Measurements from ENCODE around the gene USP19.

The USP19 gene

DNA sequence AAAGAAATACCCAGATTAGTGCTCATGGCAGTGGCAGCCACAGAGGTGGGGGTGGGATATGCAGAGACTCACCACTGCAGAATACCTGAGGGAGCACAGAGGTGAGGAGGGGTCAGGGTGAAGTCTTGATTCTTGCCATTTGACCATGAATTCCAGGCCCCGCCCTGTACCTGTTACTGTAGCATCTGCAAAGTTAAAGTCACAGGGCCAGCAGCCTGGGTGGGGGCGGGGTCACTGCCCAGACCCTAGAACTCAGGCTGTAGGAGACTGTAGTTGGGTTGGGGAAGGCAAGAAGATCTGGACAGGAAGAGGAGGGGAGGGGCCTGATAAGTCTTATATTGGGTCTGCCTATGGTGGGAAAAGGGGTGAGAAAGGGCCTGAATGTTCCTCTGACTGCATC is 31.0 kb upstream of the USP19 start:
- DNase-seq (ENCODE audit: low spot score), result no peak
- TF ChIP-seq, protein P1, sequence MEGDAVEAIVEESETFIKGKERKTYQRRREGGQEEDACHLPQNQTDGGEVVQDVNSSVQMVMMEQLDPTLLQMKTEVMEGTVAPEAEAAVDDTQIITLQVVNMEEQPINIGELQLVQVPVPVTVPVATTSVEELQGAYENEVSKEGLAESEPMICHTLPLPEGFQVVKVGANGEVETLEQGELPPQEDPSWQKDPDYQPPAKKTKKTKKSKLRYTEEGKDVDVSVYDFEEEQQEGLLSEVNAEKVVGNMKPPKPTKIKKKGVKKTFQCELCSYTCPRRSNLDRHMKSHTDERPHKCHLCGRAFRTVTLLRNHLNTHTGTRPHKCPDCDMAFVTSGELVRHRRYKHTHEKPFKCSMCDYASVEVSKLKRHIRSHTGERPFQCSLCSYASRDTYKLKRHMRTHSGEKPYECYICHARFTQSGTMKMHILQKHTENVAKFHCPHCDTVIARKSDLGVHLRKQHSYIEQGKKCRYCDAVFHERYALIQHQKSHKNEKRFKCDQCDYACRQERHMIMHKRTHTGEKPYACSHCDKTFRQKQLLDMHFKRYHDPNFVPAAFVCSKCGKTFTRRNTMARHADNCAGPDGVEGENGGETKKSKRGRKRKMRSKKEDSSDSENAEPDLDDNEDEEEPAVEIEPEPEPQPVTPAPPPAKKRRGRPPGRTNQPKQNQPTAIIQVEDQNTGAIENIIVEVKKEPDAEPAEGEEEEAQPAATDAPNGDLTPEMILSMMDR (IDR thresholded peaks at IDR 0.05; ENCODE audit: extremely low read depth, missing control alignments), result no peak

DNA sequence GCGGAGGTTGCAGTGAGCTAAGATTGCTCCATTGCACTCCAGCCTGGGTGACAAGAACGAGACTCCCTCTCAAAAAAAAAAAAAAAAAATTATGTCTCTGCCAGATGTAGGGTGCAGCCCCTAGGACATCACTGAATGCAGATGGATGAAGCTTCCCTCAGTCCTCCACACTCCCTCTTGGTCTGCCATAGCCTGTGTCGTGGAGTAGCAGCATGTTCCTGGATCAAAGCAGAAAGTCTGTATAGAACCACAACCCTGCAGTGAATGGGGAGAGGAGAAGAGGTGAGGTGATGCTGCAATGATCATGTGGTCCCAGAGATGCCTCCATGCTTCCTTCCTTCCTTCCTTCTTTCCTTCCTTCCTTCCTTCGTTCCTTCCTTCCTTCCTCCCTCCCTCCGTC is 27.5 kb upstream of the USP19 start:
- DNase-seq (ENCODE audit: low spot score), result no peak
- TF ChIP-seq, protein P1 (IDR thresholded peaks at IDR 0.05; ENCODE audit: extremely low read depth, missing control alignments), result no peak

DNA sequence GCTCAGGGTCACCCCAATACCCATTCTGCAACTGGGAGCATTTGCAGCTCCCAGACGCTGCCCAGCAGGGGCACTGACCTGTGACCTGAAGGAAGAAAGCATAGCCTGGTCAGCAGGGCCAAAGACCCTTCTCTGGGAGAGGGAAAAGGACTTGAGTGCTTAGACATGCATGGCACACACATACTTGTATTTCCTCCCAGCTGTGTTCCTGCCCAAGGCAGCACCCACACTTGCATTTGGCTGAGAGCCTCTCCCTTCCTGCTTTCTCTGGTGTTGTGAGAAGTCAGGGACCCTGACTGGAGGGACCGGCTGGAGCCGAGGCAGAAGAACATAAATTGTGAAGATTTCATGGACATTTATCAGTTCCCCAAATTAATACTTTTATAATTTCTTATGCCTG is 19.5 kb upstream of the USP19 start:
- no peak for DNase-seq (ENCODE audit: low spot score)
- TF ChIP-seq, protein P1 (IDR thresholded peaks at IDR 0.05; ENCODE audit: extremely low read depth, missing control alignments), result no peak

DNA sequence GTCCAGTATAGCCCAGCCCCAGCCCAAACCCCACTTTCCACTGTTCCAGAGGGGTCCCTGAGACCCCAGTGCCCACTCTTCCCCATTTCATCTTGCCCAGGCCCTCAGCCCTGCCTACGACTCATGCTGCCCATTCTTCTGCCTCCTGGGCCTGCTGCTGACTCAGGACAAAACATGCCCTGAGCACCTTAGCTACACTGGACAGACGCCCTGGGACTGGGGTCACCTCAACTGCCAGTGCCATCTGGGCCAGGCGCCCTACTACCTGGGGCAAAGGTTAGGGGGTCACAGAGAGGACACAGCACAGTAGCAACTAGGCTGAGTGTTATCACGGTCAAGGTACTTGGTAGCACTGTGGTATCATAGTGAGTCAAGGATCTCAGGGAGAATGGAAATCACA is 14.9 kb upstream of the USP19 start:
- TF ChIP-seq, protein P1 (IDR thresholded peaks at IDR 0.05; ENCODE audit: extremely low read depth, missing control alignments), result no peak
- no peak for DNase-seq (ENCODE audit: low spot score)

DNA sequence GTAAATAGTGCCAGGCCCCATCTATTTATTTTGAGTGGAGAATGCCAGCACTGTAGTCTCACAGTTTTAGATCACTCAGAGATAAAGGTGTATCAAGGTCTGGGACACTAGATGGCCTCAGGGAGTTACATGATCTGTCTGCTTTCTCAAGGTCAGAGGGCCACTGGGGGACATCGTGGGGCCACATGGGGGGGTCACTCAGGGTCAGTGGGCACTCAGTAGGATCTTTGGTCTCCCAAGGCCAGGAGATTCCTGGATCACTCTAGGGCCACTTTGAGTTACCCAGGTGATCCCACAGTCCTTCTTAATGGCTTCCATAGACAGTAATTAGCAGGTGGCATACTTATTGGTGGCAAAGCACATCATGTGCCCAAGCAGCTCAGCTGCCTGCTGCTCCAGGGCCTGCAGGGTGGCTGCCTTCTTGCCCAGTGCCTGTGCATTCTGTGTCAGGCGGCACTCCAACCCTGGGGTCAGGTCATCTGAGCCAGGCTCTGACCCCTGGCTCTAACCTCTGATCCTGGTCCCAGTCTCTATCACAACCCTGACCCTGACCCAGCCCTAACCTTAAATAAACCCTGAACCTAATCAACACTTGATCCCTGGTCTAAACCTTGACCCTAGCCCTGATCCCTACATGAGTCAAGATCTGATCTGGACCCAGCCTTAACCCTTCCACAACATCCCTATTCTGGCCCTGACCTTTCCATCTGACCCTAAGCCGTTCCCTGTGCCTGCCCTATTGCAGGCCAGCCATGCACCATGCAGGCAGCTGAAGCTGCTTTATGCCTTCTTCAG is 14.0 kb upstream of the USP19 start:
- DNase-seq (ENCODE audit: low spot score), result no peak

DNA sequence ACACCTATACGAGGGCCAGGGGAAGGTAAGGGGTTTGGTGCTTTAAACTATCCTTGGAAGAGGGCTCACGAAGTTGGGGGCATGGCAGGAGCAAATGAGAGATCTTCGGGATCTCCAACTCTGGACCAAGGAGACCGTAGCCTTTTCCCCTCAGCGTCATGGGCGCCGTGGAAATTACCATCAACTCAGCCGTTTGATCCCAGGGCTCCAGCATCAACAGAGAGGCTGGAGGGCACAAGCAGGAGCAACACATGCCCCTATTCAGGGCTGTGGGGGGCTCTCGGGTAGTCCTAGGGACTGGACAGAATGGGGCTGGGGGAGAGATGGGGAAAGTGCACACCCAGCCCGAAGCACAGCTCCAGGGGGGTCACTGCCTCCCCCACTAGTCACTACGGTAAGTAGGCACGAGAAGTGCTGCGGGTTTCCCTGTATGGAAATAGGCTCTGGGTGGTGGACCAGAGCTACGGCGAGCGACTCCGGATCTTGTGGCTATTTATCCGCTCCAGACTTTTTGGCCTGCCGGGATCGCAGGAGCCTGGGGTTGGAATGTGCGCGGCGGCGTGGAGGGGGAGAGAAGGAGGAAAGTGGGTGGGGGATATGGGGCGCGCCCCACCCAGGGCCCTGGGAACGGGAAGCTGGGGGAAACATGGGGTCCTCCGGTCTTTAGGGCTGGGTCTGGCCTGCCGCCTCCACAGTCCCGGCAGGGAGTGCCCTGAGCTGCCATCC is 12.8 kb upstream of the USP19 start:
- TF ChIP-seq, protein P1 (IDR thresholded peaks at IDR 0.05; ENCODE audit: extremely low read depth, missing control alignments), result no peak
- DNase-seq (ENCODE audit: low spot score), result no peak

More for the DNA sequence above, 14.0 kb upstream of the USP19 start:
- TF ChIP-seq, protein P1 (IDR thresholded peaks at IDR 0.05; ENCODE audit: extremely low read depth, missing control alignments), result no peak
